GM19467 (cell line): Measurements from ENCODE around the gene EFCAB5.

Experiments
- ATAC-seq: cut with Tn5 transposase; IDR thresholded peaks from one replicate; pipeline ENCODE4 v1.9.1; 2021; ENCODE audit warnings: mild to moderate bottlenecking, moderate library complexity; ENCODE audit not compliant: unreplicated experiment

EFCAB5 gene

DNA sequence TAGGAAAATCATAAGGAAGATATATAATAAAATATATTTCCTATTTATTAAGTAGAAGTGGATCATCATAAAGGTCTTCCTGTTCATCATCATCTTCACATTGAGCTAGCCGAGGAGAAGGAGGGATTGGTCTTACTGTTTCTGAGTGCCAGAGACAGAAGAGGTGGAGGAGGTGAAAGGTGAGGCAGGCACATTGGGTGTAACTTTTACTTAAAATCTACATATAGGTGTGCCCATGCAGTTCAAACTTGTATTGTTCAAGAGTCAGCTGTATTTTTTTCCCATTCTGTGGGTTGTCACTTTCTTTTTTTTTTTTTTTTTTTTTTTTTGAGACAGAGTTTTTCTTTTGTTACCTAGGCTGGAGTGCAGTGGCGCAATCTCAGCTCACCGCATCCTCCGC lies 210.0 kb downstream of the EFCAB5 start:
- no peak for ATAC-seq

DNA sequence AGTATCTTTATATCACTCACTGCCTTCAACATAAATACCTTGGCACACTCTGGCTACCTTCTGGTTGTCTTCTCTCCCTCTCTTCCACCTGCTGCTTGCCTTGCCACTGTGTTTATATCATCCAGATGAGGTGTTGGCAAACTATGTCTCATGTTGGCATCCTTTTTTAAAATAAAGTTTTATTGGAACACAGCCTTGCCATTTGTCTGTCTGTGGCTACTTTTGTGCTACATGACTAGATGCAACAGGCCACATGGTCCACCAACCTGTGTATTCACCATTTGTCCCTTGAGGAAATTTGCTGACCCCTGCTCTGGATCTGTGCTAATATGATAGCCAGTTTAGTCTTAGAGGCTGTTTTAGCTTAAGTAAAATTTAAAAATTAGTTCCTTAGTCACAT lies 212.0 kb downstream of the EFCAB5 start:
- ATAC-seq: no peak

DNA sequence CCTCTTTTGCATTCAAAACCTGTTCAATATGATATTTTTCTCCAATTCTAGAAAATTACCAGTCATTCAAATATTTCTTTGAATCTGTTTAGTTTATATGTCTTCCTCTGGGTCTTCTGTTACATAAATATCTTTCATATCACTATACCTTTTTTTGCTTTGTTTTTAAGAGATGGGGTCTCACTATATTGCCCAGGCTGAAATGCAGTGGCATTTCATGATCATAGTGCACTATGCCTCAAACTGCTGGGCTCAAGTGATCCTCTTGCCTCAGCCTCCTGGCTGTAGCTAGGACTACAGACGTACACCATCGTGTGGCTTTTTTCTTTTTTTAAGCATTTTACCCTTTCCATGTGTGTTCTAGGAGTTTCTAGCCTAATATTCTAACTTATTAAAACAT lies 214.0 kb downstream of the EFCAB5 start:
- no peak for ATAC-seq
